Epithelial cell of esophagus (primary cell): Measurements from ENCODE around the gene MPDZ.

ENCODE experiments used
- DNase-seq: peaks from one replicate; pipeline ENCODE4 v3.0.0; 2010; ENCODE audit warnings: low read depth
- H3K4me3 ChIP-seq: 2 replicates; pipeline ENCODE4 v1.5.1; 2011; ENCODE audit warnings: mild to moderate bottlenecking, low read length, control low read depth
- CTCF ChIP-seq: IDR thresholded peaks from 2 replicates; pipeline ENCODE4 v1.5.1; 2011; ENCODE audit warnings: low read depth, mild to moderate bottlenecking, low read length, control low read depth, inconsistent platforms; ENCODE audit not compliant: insufficient read depth; ENCODE audit errors: missing control alignments

MPDZ gene

GRCh38 chr9:13143281-13143680, 136.2 kb downstream of the MPDZ start:
- no peak for DNase-seq
- no peak overlapping the region for H3K4me3 ChIP-seq
- TF ChIP-seq CTCF: no peak

- no peak for TF ChIP-seq CTCF
- H3K4me3 ChIP-seq: no peak overlapping the region
- no peak for DNase-seq
These were observed 136.7 kb downstream of the MPDZ start for GRCh38 chr9:13142776-13143175.

- TF ChIP-seq CTCF: no peak
- no peak for DNase-seq
- H3K4me3 ChIP-seq: no peak overlapping the region
These were observed 137.9 kb downstream of the MPDZ start for GRCh38 chr9:13141629-13142028.

- H3K4me3 ChIP-seq: no peak overlapping the region
- TF ChIP-seq CTCF: no peak
These were observed 138.5 kb downstream of the MPDZ start for GRCh38 chr9:13140843-13141592.

GRCh38 chr9:13139641-13140171, 139.8 kb downstream of the MPDZ start:
- H3K4me3 ChIP-seq: no peak overlapping the region
- TF ChIP-seq CTCF: no peak
- peak; percentile 78 for DNase-seq

More at GRCh38 chr9:13140843-13141592, 138.5 kb downstream of the MPDZ start:
- no peak for DNase-seq

- no peak for TF ChIP-seq CTCF
- DNase-seq: no peak
- H3K4me3 ChIP-seq: no peak overlapping the region
These were observed 142.1 kb downstream of the MPDZ start for GRCh38 chr9:13137426-13137825.

- DNase-seq: no peak
- H3K4me3 ChIP-seq: no peak overlapping the region
- no peak for TF ChIP-seq CTCF
These were observed 147.5 kb downstream of the MPDZ start for GRCh38 chr9:13131991-13132390.
